MM.1S (cell line): ENCODE data around the gene SORCS2.

Source experiments
- DNase-seq: peaks from one replicate; pipeline ENCODE4 v3.0.0-alpha.2; 2015
- H2AFZ ChIP-seq: fragments of 300-600 bp; sonication (generic); 2 replicates; pipeline ENCODE4 v1.6.0; 2016; ENCODE audit warnings: antibody characterized with exemption, low read length
- H3F3A ChIP-seq: fragments of 300-600 bp; sonication (generic); 2 replicates; pipeline ENCODE4 v1.6.1; 2016; ENCODE audit warnings: mild to moderate bottlenecking, antibody characterized with exemption, low read length, moderate library complexity, mixed read lengths; ENCODE audit not compliant: insufficient read depth
- H3K27ac ChIP-seq: fragments of 300-600 bp; sonication (generic); 2 replicates; pipeline ENCODE4 v1.5.1; 2016; ENCODE audit warnings: mild to moderate bottlenecking, low read length
- H3K27me3 ChIP-seq: fragments of 300-600 bp; sonication (generic); replicated peaks from 2 replicates; pipeline ENCODE4 v1.6.0; 2016; ENCODE audit warnings: low read length; ENCODE audit not compliant: insufficient read depth
- H3K36me3 ChIP-seq: fragments of 300-600 bp; sonication (generic); replicated peaks from 2 replicates; pipeline ENCODE4 v1.6.1; 2016; ENCODE audit warnings: mild to moderate bottlenecking, low read length, mixed read lengths; ENCODE audit not compliant: insufficient read depth
- H3K4me1 ChIP-seq: fragments of 300-600 bp; sonication (generic); 2 replicates; pipeline ENCODE4 v1.6.1; 2016; ENCODE audit warnings: low read length, mixed read lengths
- H3K4me2 ChIP-seq: fragments of 300-600 bp; sonication (generic); 2 replicates; pipeline ENCODE4 v1.6.0; 2016; ENCODE audit warnings: low read depth, low read length
- H3K4me3 ChIP-seq: fragments of 300-600 bp; sonication (generic); 2 replicates; pipeline ENCODE4 v1.5.1; 2016; ENCODE audit warnings: low read length, mixed read lengths
- H3K79me2 ChIP-seq: fragments of 300-600 bp; sonication (generic); 2 replicates; pipeline ENCODE4 v1.6.1; 2016; ENCODE audit warnings: mixed run types, low read length, mixed read lengths
- H3K9ac ChIP-seq: fragments of 300-600 bp; sonication (generic); 2 replicates; pipeline ENCODE4 v1.6.1; 2016; ENCODE audit warnings: low read length, mixed read lengths
- H3K9me2 ChIP-seq: fragments of 300-600 bp; sonication (generic); replicated peaks from 2 replicates; pipeline ENCODE4 v1.6.1; 2016; ENCODE audit warnings: mild to moderate bottlenecking, low read length, mixed read lengths; ENCODE audit not compliant: insufficient read depth
- H3K9me3 ChIP-seq: fragments of 300-600 bp; sonication (generic); replicated peaks from 2 replicates; pipeline ENCODE4 v1.6.1; 2016; ENCODE audit warnings: mild to moderate bottlenecking, low read length, mixed read lengths; ENCODE audit not compliant: insufficient read depth
- H4K20me1 ChIP-seq: fragments of 300-600 bp; sonication (generic); 2 replicates; pipeline ENCODE4 v1.6.1; 2016; ENCODE audit warnings: mild to moderate bottlenecking, low read length, moderate library complexity, mixed read lengths; ENCODE audit not compliant: insufficient read depth
- CTCF ChIP-seq: fragments of 300-600 bp; sonication (generic); IDR thresholded peaks from 2 replicates; pipeline ENCODE4 v1.5.1; 2016; ENCODE audit warnings: antibody characterized with exemption, low read length, mixed read lengths
- EZH2 ChIP-seq: fragments of 300-600 bp; sonication (generic); optimal IDR thresholded peaks from 2 replicates; pipeline ENCODE3; 2017; ENCODE audit warnings: low read depth, mild to moderate bottlenecking, antibody characterized with exemption, low read length, mixed read lengths
- EZH2phosphoT487 ChIP-seq: fragments of 300-600 bp; sonication (generic); IDR thresholded peaks from 2 replicates; pipeline ENCODE4 v1.6.1; 2018; ENCODE audit warnings: antibody characterized with exemption, low read length

Gene SORCS2

GRCh38 chr4:7634661-7635251 is 442.4 kb downstream of the SORCS2 start:
- Histone ChIP-seq H3K9ac (no peak overlapping the region), H3K36me3 (no peaks in the 10 kb centered on the region), H2AFZ (no peak overlapping the region), H3K9me2 (no peaks in the 10 kb centered on the region), H3K27ac (no peak overlapping the region), H3K79me2 (no peaks in the 10 kb centered on the region), H3K4me2 (no peak overlapping the region), H3F3A (no peaks in the 10 kb centered on the region), H4K20me1 (no peaks in the 10 kb centered on the region), H3K4me3 (no peak overlapping the region), H3K27me3 (peaks cover 87% of the 10 kb centered on the region), H3K9me3 (no peaks in the 10 kb centered on the region), H3K4me1 (no peaks in the 10 kb centered on the region)
- no peak for DNase-seq
- no peak for TF ChIP-seq EZH2
- TF ChIP-seq CTCF: no peak
- TF ChIP-seq EZH2phosphoT487: no peak

GRCh38 chr4:7635445-7636239 is 443.3 kb downstream of the SORCS2 start:
- H3K4me3 ChIP-seq: no peak overlapping the region
- H3K9ac ChIP-seq: no peak overlapping the region
- H3F3A ChIP-seq: no peaks in the 10 kb centered on the region
- H2AFZ ChIP-seq: no peak overlapping the region
- peaks cover 79% of the 10 kb centered on the region for H3K27me3 ChIP-seq
- DNase-seq: no peak
- no peak for TF ChIP-seq EZH2phosphoT487
- no peak for TF ChIP-seq CTCF
- no peak for TF ChIP-seq EZH2
- H3K36me3 ChIP-seq: no peaks in the 10 kb centered on the region
- H3K9me2 ChIP-seq: no peaks in the 10 kb centered on the region
- H4K20me1 ChIP-seq: no peaks in the 10 kb centered on the region
- no peaks in the 10 kb centered on the region for H3K79me2 ChIP-seq
- no peak overlapping the region for H3K4me2 ChIP-seq
- H3K9me3 ChIP-seq: no peaks in the 10 kb centered on the region
- no peak overlapping the region for H3K27ac ChIP-seq
- no peaks in the 10 kb centered on the region for H3K4me1 ChIP-seq

- no peaks in the 10 kb centered on the region for H3K9me3 ChIP-seq
- H3K79me2 ChIP-seq: no peaks in the 10 kb centered on the region
- no peaks in the 10 kb centered on the region for H4K20me1 ChIP-seq
- no peaks in the 10 kb centered on the region for H3F3A ChIP-seq
- no peak overlapping the region for H2AFZ ChIP-seq
- no peak overlapping the region for H3K27ac ChIP-seq
- H3K4me1 ChIP-seq: no peaks in the 10 kb centered on the region
- no peak overlapping the region for H3K4me3 ChIP-seq
- H3K27me3 ChIP-seq: peaks cover 73% of the 10 kb centered on the region
- no peak for TF ChIP-seq EZH2
- TF ChIP-seq EZH2phosphoT487: no peak
- H3K9me2 ChIP-seq: no peaks in the 10 kb centered on the region
- H3K4me2 ChIP-seq: no peak overlapping the region
- no peak for DNase-seq
- H3K36me3 ChIP-seq: no peaks in the 10 kb centered on the region
- H3K9ac ChIP-seq: no peak overlapping the region
Measured at GRCh38 chr4:7636240-7636508, 443.8 kb downstream of the SORCS2 start.

- no peaks in the 10 kb centered on the region for H3K9me2 ChIP-seq
- TF ChIP-seq EZH2: no peak
- no peak for TF ChIP-seq EZH2phosphoT487
- no peak for TF ChIP-seq CTCF
- H3K4me1 ChIP-seq: no peaks in the 10 kb centered on the region
- no peak overlapping the region for H2AFZ ChIP-seq
- H3F3A ChIP-seq: no peaks in the 10 kb centered on the region
- H3K36me3 ChIP-seq: no peaks in the 10 kb centered on the region
- H3K27ac ChIP-seq: no peak overlapping the region
- no peak overlapping the region for H3K4me3 ChIP-seq
- no peaks in the 10 kb centered on the region for H4K20me1 ChIP-seq
- no peaks in the 10 kb centered on the region for H3K9me3 ChIP-seq
- DNase-seq: no peak
- H3K9ac ChIP-seq: no peak overlapping the region
- H3K27me3 ChIP-seq: peaks cover 64% of the 10 kb centered on the region
- no peak overlapping the region for H3K4me2 ChIP-seq
- no peaks in the 10 kb centered on the region for H3K79me2 ChIP-seq
Measured at GRCh38 chr4:7637139-7637538, 444.8 kb downstream of the SORCS2 start.
